ENCODE measurements around the gene WDR6. TPM values are rescaled to one million over a fixed set of nuclear protein-coding genes. Genes with fewer than 3 reads are reported as not detected.

WDR6 gene
- polyA plus RNA-seq, 2 of the 4 experiments (the other 2 are of a cell fraction): 64.2 to 99.6 TPM

DNA sequence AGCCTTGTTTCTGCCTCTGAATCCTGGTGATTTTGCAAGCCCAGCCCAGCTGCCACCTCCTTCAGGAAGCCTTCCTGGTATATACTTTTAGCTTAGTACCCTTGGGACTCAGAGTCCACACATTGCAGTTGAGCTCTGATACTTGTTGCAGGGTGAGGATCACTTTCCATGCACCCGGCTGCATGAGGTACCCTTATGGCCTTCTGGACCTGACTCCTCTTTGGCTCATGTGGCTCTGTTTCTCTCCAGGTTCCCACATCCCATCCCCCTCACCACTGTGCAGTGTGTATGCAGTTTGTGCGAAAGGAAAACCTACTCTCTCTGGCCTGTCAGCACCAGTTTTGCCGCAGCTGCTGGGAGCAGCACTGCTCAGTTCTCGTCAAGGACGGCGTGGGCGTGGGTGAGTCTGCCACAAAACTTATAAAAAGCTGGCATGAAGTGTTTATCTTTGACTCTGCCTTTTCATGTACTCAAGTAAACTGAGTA is 40.3 kb upstream of the WDR6 start:
- Histone ChIP-seq H3K9me3 (no peaks in the 10 kb centered on the region), H3K4me1 (no peaks in the 10 kb centered on the region), H3K27ac (no peak overlapping the region), H3K4me2 (no peak overlapping the region), H3K4me3 (no peak overlapping the region)
- FAIRE-seq (no peak), DNase-seq (ENCODE audit: low read depth in 1 of 2, low spot score in 1 of 2) (no peak), ATAC-seq (no peak)
- POLR2A ChIA-PET: no interaction called here
- CTCF ChIA-PET: no interaction called here
- 95% methylated on average over 6 of the region's 7 CpGs for WGBS (ENCODE audit: missing lambda C conversion rate)
- TF ChIP-seq ZFP36 (IDR thresholded peaks at IDR 0.05; ENCODE audit: borderline replicate concordance, partially characterized antibody): peak; percentile 29
- TF ChIP-seq, protein P1, sequence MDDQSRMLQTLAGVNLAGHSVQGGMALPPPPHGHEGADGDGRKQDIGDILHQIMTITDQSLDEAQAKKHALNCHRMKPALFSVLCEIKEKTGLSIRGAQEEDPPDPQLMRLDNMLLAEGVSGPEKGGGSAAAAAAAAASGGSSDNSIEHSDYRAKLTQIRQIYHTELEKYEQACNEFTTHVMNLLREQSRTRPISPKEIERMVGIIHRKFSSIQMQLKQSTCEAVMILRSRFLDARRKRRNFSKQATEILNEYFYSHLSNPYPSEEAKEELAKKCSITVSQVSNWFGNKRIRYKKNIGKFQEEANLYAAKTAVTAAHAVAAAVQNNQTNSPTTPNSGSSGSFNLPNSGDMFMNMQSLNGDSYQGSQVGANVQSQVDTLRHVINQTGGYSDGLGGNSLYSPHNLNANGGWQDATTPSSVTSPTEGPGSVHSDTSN (IDR thresholded peaks at IDR 0.05): no peak

DNA sequence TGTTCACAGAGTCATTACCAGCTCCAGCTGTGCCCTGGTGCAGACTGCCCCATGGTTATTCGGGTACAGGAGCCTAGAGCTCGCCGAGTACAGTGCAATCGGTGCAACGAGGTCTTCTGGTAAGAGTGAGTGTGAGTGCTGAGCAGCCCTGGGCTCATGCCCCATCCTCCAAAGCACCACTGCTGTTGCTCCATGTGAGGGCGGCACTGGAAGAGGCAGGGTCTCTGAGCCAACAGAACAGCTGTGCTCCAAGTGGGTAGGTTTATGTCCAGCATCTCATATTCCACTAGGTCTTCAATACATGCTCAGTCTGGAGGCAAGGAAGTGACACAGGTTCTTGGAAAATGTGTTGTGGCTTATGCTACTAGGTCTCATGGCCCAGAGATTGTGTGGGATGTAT is 36.6 kb upstream of the WDR6 start:
- H3K4me1 ChIP-seq: no peaks in the 10 kb centered on the region
- FAIRE-seq (no peak), ATAC-seq (no peak), DNase-seq (ENCODE audit: low read depth in 1 of 2, low spot score in 1 of 2) (no peak)
- POLR2A ChIA-PET: no interaction called here
- TF ChIP-seq, protein P2, sequence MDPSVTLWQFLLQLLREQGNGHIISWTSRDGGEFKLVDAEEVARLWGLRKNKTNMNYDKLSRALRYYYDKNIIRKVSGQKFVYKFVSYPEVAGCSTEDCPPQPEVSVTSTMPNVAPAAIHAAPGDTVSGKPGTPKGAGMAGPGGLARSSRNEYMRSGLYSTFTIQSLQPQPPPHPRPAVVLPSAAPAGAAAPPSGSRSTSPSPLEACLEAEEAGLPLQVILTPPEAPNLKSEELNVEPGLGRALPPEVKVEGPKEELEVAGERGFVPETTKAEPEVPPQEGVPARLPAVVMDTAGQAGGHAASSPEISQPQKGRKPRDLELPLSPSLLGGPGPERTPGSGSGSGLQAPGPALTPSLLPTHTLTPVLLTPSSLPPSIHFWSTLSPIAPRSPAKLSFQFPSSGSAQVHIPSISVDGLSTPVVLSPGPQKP (IDR thresholded peaks at IDR 0.05; ENCODE audit: low read depth, low read length): no peak
- TF ChIP-seq RARB (CRISPR knock-in tag; IDR thresholded peaks at IDR 0.05) (no peak), EHMT2 (IDR thresholded peaks at IDR 0.05; ENCODE audit: low read depth) (no peak), KDM1A (IDR thresholded peaks at IDR 0.05; ENCODE audit: low read depth) (no peak), CEBPB (IDR thresholded peaks at IDR 0.05) (no peak), TFCP2L1 (CRISPR knock-in tag; IDR thresholded peaks at IDR 0.05) (no peak)
- TF ChIP-seq, protein P3, sequence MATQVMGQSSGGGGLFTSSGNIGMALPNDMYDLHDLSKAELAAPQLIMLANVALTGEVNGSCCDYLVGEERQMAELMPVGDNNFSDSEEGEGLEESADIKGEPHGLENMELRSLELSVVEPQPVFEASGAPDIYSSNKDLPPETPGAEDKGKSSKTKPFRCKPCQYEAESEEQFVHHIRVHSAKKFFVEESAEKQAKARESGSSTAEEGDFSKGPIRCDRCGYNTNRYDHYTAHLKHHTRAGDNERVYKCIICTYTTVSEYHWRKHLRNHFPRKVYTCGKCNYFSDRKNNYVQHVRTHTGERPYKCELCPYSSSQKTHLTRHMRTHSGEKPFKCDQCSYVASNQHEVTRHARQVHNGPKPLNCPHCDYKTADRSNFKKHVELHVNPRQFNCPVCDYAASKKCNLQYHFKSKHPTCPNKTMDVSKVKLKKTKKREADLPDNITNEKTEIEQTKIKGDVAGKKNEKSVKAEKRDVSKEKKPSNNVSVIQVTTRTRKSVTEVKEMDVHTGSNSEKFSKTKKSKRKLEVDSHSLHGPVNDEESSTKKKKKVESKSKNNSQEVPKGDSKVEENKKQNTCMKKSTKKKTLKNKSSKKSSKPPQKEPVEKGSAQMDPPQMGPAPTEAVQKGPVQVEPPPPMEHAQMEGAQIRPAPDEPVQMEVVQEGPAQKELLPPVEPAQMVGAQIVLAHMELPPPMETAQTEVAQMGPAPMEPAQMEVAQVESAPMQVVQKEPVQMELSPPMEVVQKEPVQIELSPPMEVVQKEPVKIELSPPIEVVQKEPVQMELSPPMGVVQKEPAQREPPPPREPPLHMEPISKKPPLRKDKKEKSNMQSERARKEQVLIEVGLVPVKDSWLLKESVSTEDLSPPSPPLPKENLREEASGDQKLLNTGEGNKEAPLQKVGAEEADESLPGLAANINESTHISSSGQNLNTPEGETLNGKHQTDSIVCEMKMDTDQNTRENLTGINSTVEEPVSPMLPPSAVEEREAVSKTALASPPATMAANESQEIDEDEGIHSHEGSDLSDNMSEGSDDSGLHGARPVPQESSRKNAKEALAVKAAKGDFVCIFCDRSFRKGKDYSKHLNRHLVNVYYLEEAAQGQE (IDR thresholded peaks at IDR 0.05): no peak
- CTCF ChIA-PET: no interaction called here
- H3K4me2 ChIP-seq: no peak overlapping the region
- H3K4me3 ChIP-seq: no peak overlapping the region
- WGBS (ENCODE audit: missing lambda C conversion rate): 98% methylated on average over 6 of the region's 6 CpGs
- no peak overlapping the region for H3K27ac ChIP-seq
- no peaks in the 10 kb centered on the region for H3K9me3 ChIP-seq

DNA sequence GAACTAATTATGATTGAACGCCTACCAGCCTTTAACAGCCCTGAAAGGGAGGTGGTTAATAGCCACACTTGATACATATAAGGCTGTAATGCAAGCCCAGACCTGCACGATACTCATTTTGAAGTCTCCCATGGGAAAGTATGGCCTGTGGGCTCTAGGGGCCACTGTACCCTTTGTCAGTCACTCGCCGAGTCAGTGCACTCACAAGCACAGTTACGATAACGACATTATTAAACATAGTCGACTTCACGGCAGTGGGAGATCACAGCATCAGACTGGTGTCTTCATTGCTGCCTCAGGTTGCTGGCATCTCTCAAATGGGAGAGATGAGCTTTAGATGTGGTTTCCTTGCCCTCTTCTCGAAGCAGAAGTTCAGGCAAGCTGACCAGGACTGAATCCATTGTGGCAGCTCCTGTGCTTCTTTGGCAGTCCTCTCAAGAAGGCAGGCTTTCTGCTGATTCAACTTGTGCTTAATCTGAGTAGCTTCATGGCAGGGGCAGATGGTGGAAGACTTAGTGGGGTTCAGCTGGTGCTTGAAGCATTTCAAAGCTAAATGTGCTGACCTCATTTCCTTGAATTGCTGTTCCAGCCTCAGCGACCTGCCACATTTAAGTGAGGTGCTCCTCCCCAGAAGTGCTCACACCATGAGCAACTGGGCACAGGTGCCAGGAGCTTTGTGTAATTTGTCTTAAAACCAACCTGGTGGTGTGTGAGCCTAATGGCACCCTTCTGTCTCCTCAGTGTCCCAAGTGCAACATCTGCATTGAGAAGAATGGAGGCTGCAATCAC is 32.9 kb upstream of the WDR6 start:
- Histone ChIP-seq H3K4me3 (no peak overlapping the region), H3K9me3 (no peaks in the 10 kb centered on the region), H3K27ac (no peak overlapping the region), H3K4me2 (no peak overlapping the region), H3K4me1 (no peaks in the 10 kb centered on the region)
- POLR2A ChIA-PET: no interaction called here
- DNase-seq (ENCODE audit: low read depth in 1 of 2, low spot score in 1 of 2) (no peak), FAIRE-seq (no peak), ATAC-seq (no peak)
- CTCF ChIA-PET: interaction anchor here (1.3 to 3.1 kb wide), 3 partner anchors 13 to 39 kb away, joined by 4 to 10 read pairs (median 4); no protein-coding TSS in a partner anchor
- WGBS (ENCODE audit: missing lambda C conversion rate): 92% methylated on average over 10 of the region's 10 CpGs
- TF ChIP-seq, protein P3 (IDR thresholded peaks at IDR 0.05): no peak
- no peak for TF ChIP-seq ZNF302 (CRISPR knock-in tag; IDR thresholded peaks at IDR 0.05)
- no peak for TF ChIP-seq NFE2L2 (conservative IDR thresholded peaks at IDR 0.05; ENCODE audit: low read length)
- no peak for TF ChIP-seq POLR2AphosphoS2 (conservative IDR thresholded peaks at IDR 0.05; ENCODE audit: low read length)
- no peak for TF ChIP-seq RAD21 (conservative IDR thresholded peaks at IDR 0.05 in 1 of 2, IDR thresholded peaks at IDR 0.05 in 1 of 2)
- TF ChIP-seq KDM5A (IDR thresholded peaks at IDR 0.05): no peak
- no peak for TF ChIP-seq CHD4 (IDR thresholded peaks at IDR 0.05; ENCODE audit: borderline replicate concordance)
- no peak for TF ChIP-seq JUN (IDR thresholded peaks at IDR 0.05)
- TF ChIP-seq HOXB13 (CRISPR knock-in tag; IDR thresholded peaks at IDR 0.05; ENCODE audit: low read depth): no peak
- no peak for TF ChIP-seq ZC3H11A (IDR thresholded peaks at IDR 0.05)
- no peak for TF ChIP-seq HDAC2 (IDR thresholded peaks at IDR 0.05)
- no peak for TF ChIP-seq PHF8 (IDR thresholded peaks at IDR 0.05; ENCODE audit: borderline replicate concordance, low read depth)
- no peak for TF ChIP-seq HOXB5 (CRISPR knock-in tag; IDR thresholded peaks at IDR 0.05)
- no peak for TF ChIP-seq MAZ (IDR thresholded peaks at IDR 0.05; ENCODE audit: borderline replicate concordance, low read depth, low read length)
- no peak for TF ChIP-seq GATA3 (IDR thresholded peaks at IDR 0.05; ENCODE audit: borderline replicate concordance)
- TF ChIP-seq ZSCAN20 (CRISPR knock-in tag; IDR thresholded peaks at IDR 0.05): no peak
